ENCODE results near the gene TMEM35B. TPM values are rescaled to one million over a fixed set of nuclear protein-coding genes. Genes with fewer than 3 reads are reported as not detected.
"Not testable (repeated sequence)": the region's sequence is repeated elsewhere in the genome, so short reads cannot be mapped to it uniquely, and the experiment has no call there.

The TMEM35B gene
- total RNA-seq, 4 donors from 2014 or later, result 42.9 to 66.5 (median 62.2) TPM

DNA sequence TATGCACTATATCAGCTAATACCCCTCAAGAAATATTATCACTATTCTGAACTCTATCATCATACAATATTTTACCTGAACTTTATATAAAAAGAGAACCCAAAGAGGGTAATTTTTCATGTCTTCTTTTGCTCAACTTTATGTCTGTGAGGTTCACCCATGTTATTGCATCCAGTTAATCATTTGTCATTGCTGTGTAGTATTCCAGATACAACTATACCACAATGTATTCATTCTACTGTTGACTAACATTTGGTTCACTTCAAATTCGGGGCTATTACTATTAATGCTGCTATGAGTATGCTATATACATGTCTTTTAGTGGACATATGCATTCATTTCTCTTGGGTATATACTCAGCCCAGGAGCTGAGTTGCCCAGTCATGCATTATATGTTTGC is 34.7 kb downstream of the TMEM35B start:
- Histone ChIP-seq H3K4me3 (no peak overlapping the region), H3K27ac (no peak overlapping the region), H3K9me3 (no peaks in the 10 kb centered on the region), H3K27me3 (no peaks in the 10 kb centered on the region), H3K36me3 (no peaks in the 10 kb centered on the region), H3K4me1 (no peaks in the 10 kb centered on the region)
- 24 to 49% methylated on average over 1 of the region's 1 CpG for WGBS, 2 donors
- DNase-seq (ENCODE audit: low spot score in 2 of 2), result no peak
- TF ChIP-seq EP300 (IDR thresholded peaks at IDR 0.05) (no peak), POLR2A (IDR thresholded peaks at IDR 0.05) (no peak)
- TF ChIP-seq, protein P1, sequence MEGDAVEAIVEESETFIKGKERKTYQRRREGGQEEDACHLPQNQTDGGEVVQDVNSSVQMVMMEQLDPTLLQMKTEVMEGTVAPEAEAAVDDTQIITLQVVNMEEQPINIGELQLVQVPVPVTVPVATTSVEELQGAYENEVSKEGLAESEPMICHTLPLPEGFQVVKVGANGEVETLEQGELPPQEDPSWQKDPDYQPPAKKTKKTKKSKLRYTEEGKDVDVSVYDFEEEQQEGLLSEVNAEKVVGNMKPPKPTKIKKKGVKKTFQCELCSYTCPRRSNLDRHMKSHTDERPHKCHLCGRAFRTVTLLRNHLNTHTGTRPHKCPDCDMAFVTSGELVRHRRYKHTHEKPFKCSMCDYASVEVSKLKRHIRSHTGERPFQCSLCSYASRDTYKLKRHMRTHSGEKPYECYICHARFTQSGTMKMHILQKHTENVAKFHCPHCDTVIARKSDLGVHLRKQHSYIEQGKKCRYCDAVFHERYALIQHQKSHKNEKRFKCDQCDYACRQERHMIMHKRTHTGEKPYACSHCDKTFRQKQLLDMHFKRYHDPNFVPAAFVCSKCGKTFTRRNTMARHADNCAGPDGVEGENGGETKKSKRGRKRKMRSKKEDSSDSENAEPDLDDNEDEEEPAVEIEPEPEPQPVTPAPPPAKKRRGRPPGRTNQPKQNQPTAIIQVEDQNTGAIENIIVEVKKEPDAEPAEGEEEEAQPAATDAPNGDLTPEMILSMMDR (IDR thresholded peaks at IDR 0.05), result no peak

DNA sequence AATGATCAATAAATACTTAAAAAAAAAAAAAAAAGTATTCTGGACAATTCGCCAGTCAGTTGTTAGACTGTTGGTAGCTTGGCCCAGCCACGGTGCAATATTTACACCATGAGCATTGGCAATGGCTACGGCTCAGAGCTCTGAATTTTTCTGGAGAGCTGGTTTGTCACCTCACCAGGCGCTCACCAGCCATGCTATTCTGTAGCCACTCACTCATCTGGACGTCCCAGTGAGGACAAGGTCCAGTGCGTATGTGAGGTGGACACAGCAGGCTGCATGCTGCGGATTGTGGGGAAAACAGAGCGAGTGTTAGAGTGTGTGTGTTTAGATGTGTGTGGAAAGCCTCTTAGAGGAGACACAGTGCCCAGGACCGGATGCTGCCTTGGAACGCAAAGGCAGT is 36.4 kb downstream of the TMEM35B start:
- DNase-seq (ENCODE audit: low spot score in 2 of 2); H3K27me3 ChIP-seq; H3K27ac ChIP-seq; H3K36me3 ChIP-seq; H3K9me3 ChIP-seq; H3K4me1 ChIP-seq; H3K4me3 ChIP-seq: not testable (repeated sequence)
- WGBS, 2 donors, result 87 to 88% methylated on average over 10 of the region's 10 CpGs

DNA sequence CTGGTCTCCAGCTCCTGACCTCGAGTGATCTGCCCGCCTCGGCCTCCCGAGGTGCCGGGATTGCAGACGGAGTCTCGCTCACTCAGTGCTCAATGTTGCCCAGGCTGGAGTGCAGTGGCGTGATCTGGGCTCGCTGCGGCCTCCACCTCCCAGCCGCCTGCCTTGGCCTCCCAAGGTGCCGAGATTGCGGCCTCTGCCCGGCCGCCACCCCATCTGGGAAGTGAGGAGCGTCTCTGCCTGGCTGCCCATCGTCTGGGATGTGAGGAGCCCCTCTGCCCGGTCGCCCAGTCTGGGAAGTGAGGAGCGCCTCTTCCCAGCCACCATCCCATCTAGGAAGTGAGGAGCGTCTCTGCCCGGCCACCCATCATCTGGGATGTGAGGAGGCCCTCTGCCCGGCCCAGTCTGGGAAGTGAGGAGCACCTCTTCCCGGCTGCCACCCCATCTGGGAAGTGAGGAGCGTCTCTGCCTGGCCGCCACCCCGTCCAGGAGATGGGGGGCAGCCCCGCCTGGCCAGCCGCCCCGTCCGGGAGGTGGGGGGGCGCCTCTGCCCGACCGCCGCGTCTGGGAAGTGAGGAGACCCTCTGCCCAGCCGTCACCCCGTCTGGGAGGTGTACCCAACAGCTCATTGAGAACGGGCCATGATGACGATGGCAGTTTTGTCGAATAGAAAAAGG is 37.4 kb downstream of the TMEM35B start:
- 92 to 96% methylated on average over 34 of the region's 41 CpGs for WGBS, 2 donors
- not testable (repeated sequence) for H3K9me3 ChIP-seq; H3K27ac ChIP-seq; H3K27me3 ChIP-seq; H3K4me1 ChIP-seq; H3K4me3 ChIP-seq; DNase-seq (ENCODE audit: low spot score in 2 of 2); H3K36me3 ChIP-seq

DNA sequence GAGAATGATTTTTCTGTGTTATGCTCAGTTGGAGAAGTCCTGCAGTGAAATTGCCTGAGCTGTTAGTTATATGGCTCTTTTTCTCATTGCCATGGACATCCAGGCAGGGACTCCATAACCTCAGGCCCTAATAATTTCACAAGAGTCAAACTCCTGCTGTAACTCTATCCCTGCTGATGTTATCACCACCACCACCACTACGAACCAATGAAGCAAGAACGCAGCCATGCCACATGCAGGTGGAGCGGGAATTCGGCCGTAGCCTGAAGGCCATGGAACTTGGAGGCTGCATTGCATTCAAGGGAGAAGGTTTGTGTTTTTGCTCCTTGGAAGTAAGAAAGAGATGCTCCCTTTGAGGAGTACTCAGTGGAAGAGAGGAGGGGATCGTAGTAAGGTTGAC is 38.9 kb downstream of the TMEM35B start:
- no peak overlapping the region for H3K27ac ChIP-seq
- 90 to 91% methylated on average over 6 of the region's 6 CpGs for WGBS, 2 donors

DNA sequence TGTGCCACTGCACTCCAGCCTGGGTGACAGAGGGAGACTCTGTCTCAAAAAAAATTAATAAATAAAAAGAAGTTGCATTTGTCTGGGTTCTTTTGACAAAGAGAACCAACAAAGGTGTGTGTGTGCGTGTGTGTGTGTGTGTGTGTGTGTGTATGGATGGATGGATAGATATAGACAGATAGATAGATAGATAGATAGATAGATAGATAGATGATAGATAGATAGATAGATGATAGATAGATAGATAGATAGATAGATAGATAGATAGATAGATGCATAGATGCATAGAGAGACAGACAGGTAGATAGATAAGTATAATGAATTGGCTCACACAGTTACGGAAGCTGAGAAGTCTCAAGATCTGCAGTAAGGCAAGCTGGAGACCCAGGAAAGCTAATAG is 43.3 kb downstream of the TMEM35B start:
- not testable (repeated sequence) for H3K9me3 ChIP-seq; H3K27ac ChIP-seq; H3K27me3 ChIP-seq; H3K36me3 ChIP-seq; DNase-seq (ENCODE audit: low spot score in 2 of 2); H3K4me1 ChIP-seq; H3K4me3 ChIP-seq
- WGBS, 2 donors, result 91 to 96% methylated on average over 2 of the region's 2 CpGs

More for the DNA sequence above, 38.9 kb downstream of the TMEM35B start:
- TF ChIP-seq EP300 (IDR thresholded peaks at IDR 0.05) (no peak), POLR2A (IDR thresholded peaks at IDR 0.05) (no peak)
- TF ChIP-seq, protein P1 (IDR thresholded peaks at IDR 0.05), result no peak
- no peak overlapping the region for H3K4me3 ChIP-seq
- DNase-seq (ENCODE audit: low spot score in 2 of 2), result no peak
- no peaks in the 10 kb centered on the region for H3K36me3 ChIP-seq
- H3K4me1 ChIP-seq, result no peaks in the 10 kb centered on the region
- H3K9me3 ChIP-seq, result no peaks in the 10 kb centered on the region
- H3K27me3 ChIP-seq, result no peaks in the 10 kb centered on the region

Small RNA genes within 50 kb of the gene (small RNA-seq; reads per million reads assigned to genes)
- not detected for gene TMEM35B

Other genes starting within 250 kb of the TMEM35B start
- 1 to 10 TPM in 1 of 4 donors, under 1 TPM in 1, not detected in 2; 0.22 to 1.0 TPM for gene GJB5, start 230.3 kb downstream of the TMEM35B start, total RNA-seq
- gene GJB4, start 225.6 kb downstream of the TMEM35B start, total RNA-seq, result not detected
- gene GJB3, start 204.1 kb downstream of the TMEM35B start, total RNA-seq, result under 1 TPM in 2 of 4 donors, not detected in 2; 0.22 to 0.63 TPM
- gene GJA4, start 192.3 kb downstream of the TMEM35B start, total RNA-seq, result 10 to 100 TPM; 20.3 to 65.1 (median 37.2) TPM
- gene SMIM12, start 125.6 kb downstream of the TMEM35B start, total RNA-seq, result 10 to 100 TPM; 17.5 to 35.1 (median 22.0) TPM
- gene DLGAP3, start 55.7 kb downstream of the TMEM35B start, total RNA-seq, result under 1 TPM in 3 of 4 donors, not detected in 1; 0.42 to 0.87 (median 0.78) TPM
- 10 to 100 TPM; 14.7 to 21.4 (median 17.4) TPM for gene ZMYM6, start 46.6 kb upstream of the TMEM35B start, total RNA-seq
- gene ZMYM1, start 94.0 kb upstream of the TMEM35B start, total RNA-seq, result 10 to 100 TPM; 10.5 to 17.4 (median 13.4) TPM
- 100 to 1,000 TPM; 243 to 318 (median 267) TPM for gene SFPQ, start 207.8 kb upstream of the TMEM35B start, total RNA-seq

Data from tibial nerve (tissue), 4 donors.